Kidney capillary endothelial cell (primary cell): ENCODE results near the gene FHIP2A.
"Not testable (repeated sequence)": the region's sequence is repeated elsewhere in the genome, so short reads cannot be mapped to it uniquely, and the experiment has no call there.

ENCODE experiments used
- DNase-seq: peaks from one replicate; pipeline ENCODE4 v3.0.0-alpha.2; 2018; ENCODE audit warnings: low spot score

FHIP2A gene

DNA sequence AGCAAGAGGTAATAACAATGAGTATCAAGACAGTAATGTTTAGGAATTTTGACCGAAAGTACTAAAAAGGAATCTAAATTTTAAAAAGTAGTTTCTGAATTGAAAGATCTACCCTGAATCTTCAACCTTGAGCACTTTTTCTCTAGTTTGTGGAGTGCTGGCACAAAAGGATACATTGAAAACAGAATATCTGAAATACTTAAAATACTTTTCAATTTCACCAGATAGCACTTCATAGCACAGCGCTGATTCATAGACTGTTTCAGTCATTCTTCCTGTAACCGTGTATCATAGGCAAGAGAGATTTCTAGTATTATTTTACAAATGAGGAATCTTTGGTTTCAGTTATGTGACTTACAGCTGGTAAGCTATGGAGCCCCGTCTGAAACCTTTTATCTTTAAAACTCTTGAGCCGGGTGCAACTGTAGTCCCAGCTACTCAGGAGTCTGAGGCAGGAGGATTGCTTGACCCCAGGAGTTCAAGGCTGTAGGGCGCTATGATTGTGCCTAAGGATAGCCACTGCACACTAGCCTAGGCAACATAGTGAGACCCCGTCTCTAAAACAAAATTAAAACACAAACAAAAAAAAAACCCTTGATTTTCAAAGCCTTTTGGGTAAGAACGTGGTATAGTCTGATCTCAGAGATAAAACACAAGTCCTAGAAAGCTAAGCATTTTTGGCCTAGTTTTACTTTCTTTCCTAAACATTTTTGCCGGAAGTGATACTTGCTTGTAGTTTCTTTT, 35.1 kb downstream of the FHIP2A start:
- peak; percentile 42 for DNase-seq

DNA sequence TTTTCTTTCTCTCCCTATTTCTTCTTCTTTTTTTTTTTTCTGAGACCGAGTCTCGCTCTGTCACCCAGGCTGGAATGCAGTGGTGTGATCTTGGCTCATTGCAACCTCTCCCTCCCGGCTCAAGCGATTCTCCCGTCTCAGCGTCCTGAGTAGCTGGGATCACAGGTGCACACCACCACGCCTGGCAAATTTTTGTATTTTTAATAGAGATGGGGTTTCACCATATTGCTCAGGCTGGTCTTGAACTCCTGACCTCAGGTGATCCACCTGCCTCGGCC, 35.6 kb downstream of the FHIP2A start:
- DNase-seq, result not testable (repeated sequence)

DNA sequence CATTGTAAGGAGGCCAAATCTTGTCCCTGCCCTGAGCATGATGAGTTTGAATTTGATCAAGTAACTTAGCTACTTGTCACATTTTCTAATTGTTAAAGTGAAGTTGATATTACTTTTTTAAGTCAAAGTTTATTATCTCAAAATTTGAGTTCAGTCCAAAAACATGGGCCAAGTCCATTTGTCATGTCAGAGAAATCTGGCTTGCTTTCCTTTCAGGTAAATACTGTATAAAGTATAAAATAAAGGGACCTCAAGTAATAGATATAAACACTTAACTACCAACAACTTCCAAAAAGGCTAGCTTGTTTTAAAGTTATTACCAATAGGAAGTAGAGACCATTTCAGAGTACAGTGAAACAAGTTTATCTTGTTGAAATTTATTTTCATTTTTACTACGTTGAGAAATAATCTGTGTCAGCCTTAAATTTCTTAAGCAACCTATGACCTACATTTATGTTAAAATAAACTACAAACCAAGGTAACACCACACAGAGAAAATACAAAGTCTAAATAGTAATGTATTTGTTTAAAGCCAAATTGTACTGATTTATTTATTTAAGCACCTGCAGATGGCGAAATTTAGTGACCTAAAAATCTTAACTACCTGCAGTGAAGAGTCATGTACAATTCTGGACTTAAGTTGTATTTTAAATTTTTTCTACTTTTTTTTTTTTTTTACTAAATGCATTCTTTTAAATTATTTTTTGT, 36.5 kb downstream of the FHIP2A start:
- DNase-seq, result no peak

DNA sequence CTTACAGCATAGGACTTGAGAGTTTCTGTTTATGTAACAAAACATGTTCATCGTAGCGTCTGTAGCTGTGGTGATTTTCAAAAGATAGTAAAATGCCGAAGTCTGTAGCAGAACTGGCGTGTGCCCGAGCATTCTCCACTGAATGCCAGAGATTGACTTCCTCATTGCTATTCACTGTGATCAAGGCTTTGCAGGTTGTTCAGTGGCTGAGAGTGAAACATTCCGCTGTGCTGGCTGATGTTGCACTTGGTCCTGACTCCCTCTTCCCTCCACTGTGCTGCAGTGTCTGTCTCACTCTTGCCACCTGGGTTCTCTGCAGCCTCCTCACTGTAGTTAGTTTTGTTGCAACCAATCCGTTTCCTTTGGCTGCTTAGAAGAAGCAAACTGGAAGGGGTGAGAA, 37.6 kb downstream of the FHIP2A start:
- no peak for DNase-seq

DNA sequence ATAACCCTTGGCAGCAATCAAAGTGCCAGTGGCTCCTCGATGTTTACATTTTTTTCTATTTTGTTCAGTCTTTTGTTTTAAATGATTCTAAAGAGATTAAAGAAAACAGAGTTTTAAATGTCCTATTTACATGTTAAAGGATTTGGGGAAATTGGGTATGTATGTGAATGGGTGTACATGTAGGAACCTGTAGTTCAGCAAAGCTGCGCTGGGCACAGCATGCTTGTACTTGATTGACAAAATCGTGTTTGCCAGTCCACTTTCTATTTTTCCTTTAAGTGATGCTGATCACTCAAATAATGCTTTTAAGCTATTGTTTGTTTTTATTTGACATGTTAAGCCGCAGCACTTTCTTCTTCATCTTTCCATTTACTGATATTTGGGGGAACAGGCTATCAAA, 40.9 kb downstream of the FHIP2A start:
- no peak for DNase-seq

DNA sequence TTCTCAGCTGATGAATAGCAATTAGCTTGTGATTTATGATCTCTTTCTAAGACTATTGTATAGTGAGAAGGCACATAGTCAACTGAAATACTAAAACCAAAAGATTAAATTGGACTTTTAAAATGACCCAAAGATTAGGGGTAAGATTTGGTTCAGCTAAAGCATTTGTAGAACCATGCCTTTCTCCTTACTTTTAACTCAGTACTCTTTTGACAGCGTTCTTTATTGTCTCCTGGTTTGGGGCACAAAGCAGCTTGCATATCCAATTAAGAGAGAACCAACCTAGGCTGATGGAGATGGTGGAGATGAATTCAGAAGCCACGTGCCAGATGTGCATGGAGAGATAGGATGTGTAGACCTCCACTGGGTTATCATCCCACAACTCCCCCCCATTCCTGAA, 45.8 kb downstream of the FHIP2A start:
- DNase-seq, result no peak

DNA sequence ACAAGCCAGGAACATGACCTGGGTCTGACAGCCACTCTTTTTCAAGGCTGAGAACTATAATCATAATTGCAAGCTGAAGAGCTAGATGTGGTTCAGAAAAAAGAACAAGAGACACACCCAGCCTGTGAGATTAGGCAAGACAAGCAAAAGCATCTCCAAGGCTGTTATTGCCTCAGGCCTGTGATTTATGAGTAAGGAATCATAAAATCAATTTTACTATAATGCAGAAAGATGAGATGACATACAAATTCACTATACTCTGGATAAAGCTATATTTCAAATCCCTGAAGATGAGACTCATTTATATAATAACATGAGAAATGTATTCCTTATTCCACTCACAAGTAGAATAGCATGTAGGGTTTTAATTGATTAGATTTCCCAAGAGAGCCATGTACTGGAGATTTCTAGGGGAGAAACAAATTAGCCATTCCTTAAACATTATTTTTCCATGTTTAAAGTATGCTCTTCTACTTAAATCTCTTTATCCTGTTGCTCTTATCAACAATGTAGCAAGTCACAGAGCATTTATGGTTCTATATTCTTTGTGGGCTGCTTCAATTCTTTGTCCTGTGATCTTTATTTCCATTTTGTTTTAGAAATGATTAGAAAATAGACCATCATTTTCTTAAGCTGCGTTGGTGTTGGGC, 47.4 kb downstream of the FHIP2A start:
- no peak for DNase-seq

DNA sequence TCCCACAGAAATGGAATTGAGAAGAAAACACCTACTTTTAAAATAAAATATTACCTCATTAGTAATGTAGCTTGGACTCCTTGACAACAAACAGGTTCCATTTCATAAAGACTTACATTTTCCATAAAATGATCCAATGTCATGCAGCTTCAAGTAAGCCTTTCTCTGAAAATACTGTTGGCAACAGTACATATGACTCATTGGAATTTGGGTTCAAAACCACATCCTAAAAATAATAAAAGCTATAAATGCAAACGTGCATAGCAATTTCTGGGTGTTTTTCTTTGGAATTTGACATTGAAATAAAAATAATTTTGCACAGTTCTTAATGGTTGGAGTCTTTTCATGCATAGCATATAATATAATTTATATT, 47.9 kb downstream of the FHIP2A start:
- no peak for DNase-seq

DNA sequence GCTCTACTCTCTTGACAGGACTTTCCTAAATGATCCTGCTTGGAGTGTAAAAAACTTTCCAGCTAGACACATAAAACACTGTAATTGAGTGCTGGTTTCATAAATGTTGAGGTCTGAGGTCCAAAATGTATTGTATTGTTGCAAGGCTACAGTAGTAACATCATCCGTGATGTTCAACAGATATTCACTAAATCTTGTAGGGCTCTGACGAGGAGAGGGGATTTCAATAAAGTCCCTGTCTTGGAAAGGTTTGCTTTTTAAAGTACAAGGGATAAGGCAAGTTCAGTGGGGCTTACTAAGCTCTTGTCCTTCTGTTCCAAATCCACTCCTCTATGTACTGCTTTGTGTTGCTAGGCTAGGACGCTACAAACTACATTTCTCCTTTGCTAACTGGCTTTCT, 48.9 kb downstream of the FHIP2A start:
- DNase-seq, result no peak

DNA sequence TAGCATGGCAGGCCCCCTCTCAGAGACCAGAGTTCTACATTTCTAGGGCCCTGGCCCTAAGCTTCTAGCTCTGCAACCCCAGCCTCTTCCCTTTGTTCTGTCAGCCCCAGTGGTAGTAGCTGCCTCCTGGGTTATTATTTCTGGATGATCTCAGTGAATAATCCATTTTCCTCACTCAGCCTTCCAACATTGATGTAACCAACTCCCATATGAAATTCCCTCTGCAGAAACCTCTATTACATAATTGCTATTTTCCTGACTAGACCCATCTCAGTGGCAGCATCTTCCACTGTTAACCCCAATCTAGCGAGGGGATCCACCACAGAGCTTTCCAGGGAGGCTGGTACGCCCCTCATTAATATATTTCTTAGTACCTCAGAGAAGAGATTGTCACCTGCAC, 49.8 kb downstream of the FHIP2A start:
- no peak for DNase-seq
